ENCODE measurements around the gene MISP3.

DNA sequence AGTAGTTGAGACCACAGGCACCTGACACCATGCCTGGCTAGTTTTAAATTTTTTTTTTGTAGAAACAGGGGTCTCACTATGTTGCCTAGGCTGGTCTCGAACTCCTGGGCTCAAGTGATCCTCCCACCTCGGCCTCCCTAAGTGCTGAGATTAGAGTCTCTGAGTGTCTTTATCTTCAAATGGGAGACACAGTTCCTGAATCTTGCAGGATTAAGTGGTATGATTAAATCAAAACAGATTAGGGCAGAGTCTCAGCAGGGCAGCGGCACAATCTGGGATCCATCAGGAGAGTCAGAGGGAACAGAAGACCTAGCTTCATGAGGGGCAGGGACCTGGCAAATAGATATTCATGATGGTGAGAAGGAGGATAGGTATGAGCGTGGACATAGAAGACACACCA lies 43.7 kb upstream of the MISP3 start:
- TF ChIP-seq, protein P1, sequence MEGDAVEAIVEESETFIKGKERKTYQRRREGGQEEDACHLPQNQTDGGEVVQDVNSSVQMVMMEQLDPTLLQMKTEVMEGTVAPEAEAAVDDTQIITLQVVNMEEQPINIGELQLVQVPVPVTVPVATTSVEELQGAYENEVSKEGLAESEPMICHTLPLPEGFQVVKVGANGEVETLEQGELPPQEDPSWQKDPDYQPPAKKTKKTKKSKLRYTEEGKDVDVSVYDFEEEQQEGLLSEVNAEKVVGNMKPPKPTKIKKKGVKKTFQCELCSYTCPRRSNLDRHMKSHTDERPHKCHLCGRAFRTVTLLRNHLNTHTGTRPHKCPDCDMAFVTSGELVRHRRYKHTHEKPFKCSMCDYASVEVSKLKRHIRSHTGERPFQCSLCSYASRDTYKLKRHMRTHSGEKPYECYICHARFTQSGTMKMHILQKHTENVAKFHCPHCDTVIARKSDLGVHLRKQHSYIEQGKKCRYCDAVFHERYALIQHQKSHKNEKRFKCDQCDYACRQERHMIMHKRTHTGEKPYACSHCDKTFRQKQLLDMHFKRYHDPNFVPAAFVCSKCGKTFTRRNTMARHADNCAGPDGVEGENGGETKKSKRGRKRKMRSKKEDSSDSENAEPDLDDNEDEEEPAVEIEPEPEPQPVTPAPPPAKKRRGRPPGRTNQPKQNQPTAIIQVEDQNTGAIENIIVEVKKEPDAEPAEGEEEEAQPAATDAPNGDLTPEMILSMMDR (IDR thresholded peaks at IDR 0.05), result no peak
- TF ChIP-seq POLR2A (IDR thresholded peaks at IDR 0.05), result no peak
- TF ChIP-seq EP300 (IDR thresholded peaks at IDR 0.05), result no peak
